ENCODE measurements around the gene ITPR2.

ITPR2 gene

DNA sequence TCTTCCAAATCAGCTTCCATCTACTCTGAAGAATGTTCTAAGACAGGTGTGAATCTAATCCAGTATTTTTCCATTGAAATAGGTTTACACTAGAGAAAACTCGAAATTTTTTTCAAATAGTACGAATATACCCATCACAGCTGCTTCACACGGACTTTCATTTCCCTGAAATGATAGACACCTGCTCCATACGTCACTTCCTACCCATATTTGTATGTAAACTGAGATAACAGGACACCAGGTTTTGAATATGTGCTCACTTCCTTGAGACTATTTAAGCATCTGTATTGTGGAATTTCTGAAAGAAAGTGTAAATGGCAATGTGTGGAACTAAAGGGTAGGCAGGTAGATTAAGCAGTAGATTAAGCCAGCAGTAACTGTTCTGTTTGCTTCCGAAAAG, 13.4 kb upstream of the ITPR2 start:
- no peak overlapping the region for H3K4me3 ChIP-seq (replicated peaks; ENCODE audit: insufficient read depth, low read length)
- no peaks in the 10 kb centered on the region for H3K27me3 ChIP-seq (ENCODE audit: insufficient read depth, poor library complexity, severe bottlenecking)
- no peak for DNase-seq (ENCODE audit: low read depth in 1 of 2, low spot score in 1 of 2)
- H3K27ac ChIP-seq (replicated peaks): no peak overlapping the region
- no peak for TF ChIP-seq CTCF (IDR thresholded peaks at IDR 0.05; ENCODE audit: insufficient read depth, low read length)
- TF ChIP-seq REST (IDR thresholded peaks at IDR 0.05; ENCODE audit: insufficient replicate concordance, low read depth): no peak

- Histone ChIP-seq H3K27ac (replicated peaks) (no peak overlapping the region), H3K4me3 (replicated peaks; ENCODE audit: insufficient read depth, low read length) (no peak overlapping the region), H3K27me3 (ENCODE audit: insufficient read depth, poor library complexity, severe bottlenecking) (no peaks in the 10 kb centered on the region)
- peak in 1 of 2 experiments; percentile 49 for DNase-seq (ENCODE audit: low read depth in 1 of 2, low spot score in 1 of 2)
- TF ChIP-seq REST (IDR thresholded peaks at IDR 0.05; ENCODE audit: insufficient replicate concordance, low read depth) (no peak), SPI1 (IDR thresholded peaks at IDR 0.05; ENCODE audit: borderline replicate concordance, low read depth) (no peak), GABPA (IDR thresholded peaks at IDR 0.05; ENCODE audit: low read depth) (no peak), CTCF (IDR thresholded peaks at IDR 0.05; ENCODE audit: insufficient read depth, low read length) (no peak), POLR2AphosphoS5 (IDR thresholded peaks at IDR 0.05; ENCODE audit: low read depth) (peak; percentile 49; the same call in 1 of the 2 replicates)
Observed at GRCh38 chr12:26845984-26846383, 13.0 kb upstream of the ITPR2 start.

DNA sequence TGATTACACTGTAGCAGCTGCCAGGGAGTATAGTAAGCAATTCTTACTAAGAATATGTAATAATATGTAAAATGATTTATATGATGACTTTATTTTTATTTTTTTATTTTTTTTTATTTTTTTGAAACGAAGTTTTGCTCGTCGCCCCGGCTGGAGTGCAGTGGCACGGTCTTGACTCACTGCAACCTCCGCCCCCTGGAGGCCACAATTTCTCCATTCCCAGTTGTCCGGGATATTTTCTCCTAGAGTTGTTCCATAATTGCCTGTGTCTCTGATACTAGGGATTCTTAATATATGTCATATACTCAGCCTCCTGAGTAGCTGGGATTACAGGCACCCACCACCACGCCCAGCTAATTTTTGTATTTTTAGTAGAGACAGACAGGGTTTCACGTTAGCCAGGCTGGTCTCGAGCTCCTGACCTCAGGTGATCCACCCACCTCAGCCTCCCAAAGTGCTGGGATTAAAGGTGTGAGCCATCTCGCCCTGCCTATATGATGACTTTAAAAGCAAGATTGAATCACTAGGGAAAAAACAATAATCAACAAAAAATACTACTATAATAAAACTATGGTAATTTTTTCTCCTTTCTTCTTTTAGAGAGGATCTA, 12.2 kb upstream of the ITPR2 start:
- Histone ChIP-seq H3K27ac (replicated peaks) (no peak overlapping the region), H3K4me3 (replicated peaks; ENCODE audit: insufficient read depth, low read length) (no peak overlapping the region), H3K27me3 (ENCODE audit: insufficient read depth, poor library complexity, severe bottlenecking) (no peaks in the 10 kb centered on the region)
- no peak for TF ChIP-seq REST (IDR thresholded peaks at IDR 0.05; ENCODE audit: insufficient replicate concordance, low read depth)
- TF ChIP-seq CTCF (IDR thresholded peaks at IDR 0.05; ENCODE audit: insufficient read depth, low read length): peak; percentile 26
- DNase-seq (ENCODE audit: low read depth in 1 of 2, low spot score in 1 of 2): no peak

Data from HL-60 (cell line).